Measurements from ENCODE around the gene TWF1. TPM values are rescaled to one million over a fixed set of nuclear protein-coding genes. Genes with fewer than 3 reads are reported as not detected.

Gene TWF1
- total and polyA plus RNA-seq, 2 of the 4 experiments (the other 2 are of a cell fraction): 67.0 to 141 TPM

DNA sequence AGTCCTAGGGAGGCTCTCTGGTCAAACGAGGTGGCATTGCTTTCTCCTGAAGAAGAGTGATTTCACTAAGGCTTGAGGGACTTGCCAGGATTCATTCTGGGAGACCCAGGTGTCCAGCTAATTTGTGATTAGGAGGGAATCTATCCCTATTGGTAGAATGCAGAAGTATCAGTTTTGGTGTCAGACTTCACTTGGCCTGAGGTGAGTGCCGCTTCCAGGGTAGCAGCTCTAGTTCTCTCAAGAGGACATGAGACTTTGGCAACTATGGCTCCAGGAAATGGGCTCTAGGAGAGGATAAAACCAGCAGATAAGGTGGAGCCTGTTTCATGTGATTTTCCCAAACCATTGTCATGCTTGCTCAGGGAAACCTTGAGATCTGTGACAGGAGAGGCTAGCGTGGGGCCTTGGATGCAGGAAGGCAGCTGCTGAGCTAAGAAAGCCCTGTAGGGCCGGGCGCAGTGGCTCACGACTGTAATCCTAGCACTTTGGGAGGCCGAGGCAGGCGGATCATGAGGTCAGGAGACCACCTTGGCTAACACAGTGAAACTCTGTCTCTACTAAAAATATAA is 18.2 kb upstream of the TWF1 start:
- no TSS peak for BruUV-seq (replicated peaks)
- no peak overlapping the region for H4K91ac ChIP-seq (ENCODE audit: insufficient read depth, low read depth, low read length)
- peaks cover under 1% of the 10 kb centered on the region; the same call in 1 of the 2 replicates for H3K4me1 ChIP-seq (ENCODE audit: control insufficient read depth, insufficient read depth, low read length)
- H3K9me3 ChIP-seq (ENCODE audit: control insufficient read depth, insufficient read depth, low read length): no peaks in the 10 kb centered on the region
- H3K14ac ChIP-seq (replicated peaks; ENCODE audit: low read depth, low read length): no peak overlapping the region
- no peak overlapping the region for H3K9ac ChIP-seq (ENCODE audit: low read depth, low read length)
- H3K27ac ChIP-seq (ENCODE audit: insufficient read depth, low read length): no peak overlapping the region
- H4K8ac ChIP-seq (ENCODE audit: low read depth in 2 of 2, low read length in 2 of 2): no peak overlapping the region
- no peaks in the 10 kb centered on the region for H3K9me1 ChIP-seq (ENCODE audit: insufficient read depth, low read length)
- H4K5ac ChIP-seq (ENCODE audit: low read depth, low read length): no peak overlapping the region
- ChIA-PET POLR2A (ENCODE audit: unreplicated experiment) (no interaction called here), CTCF (interaction anchor here (0.6 kb wide), 1 partner anchor 161 kb away, joined by 3 read pairs; no protein-coding TSS in a partner anchor)
- in situ Hi-C loops (cut with MboI; ENCODE audit: low sequenced_read_pairs): no loop called here
- H3K56ac ChIP-seq (ENCODE audit: extremely low read depth, insufficient read depth, low read length): no peak overlapping the region
- H3K4me2 ChIP-seq (ENCODE audit: low read depth, low read length): no peak overlapping the region
- H3K4me3 ChIP-seq (ENCODE audit: insufficient read depth, low read depth, low read length): no peak overlapping the region
- DNase-seq (no peak), ATAC-seq (ENCODE audit: low read depth) (no peak)
- H3K4ac ChIP-seq (ENCODE audit: low read depth, low read length): no peak overlapping the region
- no peak overlapping the region for H2BK120ac ChIP-seq (ENCODE audit: low read depth, low read length)
- no peaks in the 10 kb centered on the region for H4K20me1 ChIP-seq (ENCODE audit: insufficient read depth, low read length)
- H2AK5ac ChIP-seq (ENCODE audit: low read depth, low read length): no peak overlapping the region
- H2BK15ac ChIP-seq (ENCODE audit: low read depth, low read length): no peak overlapping the region
- TF ChIP-seq, protein P1, sequence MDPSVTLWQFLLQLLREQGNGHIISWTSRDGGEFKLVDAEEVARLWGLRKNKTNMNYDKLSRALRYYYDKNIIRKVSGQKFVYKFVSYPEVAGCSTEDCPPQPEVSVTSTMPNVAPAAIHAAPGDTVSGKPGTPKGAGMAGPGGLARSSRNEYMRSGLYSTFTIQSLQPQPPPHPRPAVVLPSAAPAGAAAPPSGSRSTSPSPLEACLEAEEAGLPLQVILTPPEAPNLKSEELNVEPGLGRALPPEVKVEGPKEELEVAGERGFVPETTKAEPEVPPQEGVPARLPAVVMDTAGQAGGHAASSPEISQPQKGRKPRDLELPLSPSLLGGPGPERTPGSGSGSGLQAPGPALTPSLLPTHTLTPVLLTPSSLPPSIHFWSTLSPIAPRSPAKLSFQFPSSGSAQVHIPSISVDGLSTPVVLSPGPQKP (IDR thresholded peaks at IDR 0.05; ENCODE audit: borderline replicate concordance, low read depth, low read length): no peak
- TF ChIP-seq MAZ (IDR thresholded peaks at IDR 0.05; ENCODE audit: borderline replicate concordance, low read depth, low read length) (no peak), MAFK (IDR thresholded peaks at IDR 0.05; ENCODE audit: low read depth, low read length) (no peak)
- TF ChIP-seq, protein P2, sequence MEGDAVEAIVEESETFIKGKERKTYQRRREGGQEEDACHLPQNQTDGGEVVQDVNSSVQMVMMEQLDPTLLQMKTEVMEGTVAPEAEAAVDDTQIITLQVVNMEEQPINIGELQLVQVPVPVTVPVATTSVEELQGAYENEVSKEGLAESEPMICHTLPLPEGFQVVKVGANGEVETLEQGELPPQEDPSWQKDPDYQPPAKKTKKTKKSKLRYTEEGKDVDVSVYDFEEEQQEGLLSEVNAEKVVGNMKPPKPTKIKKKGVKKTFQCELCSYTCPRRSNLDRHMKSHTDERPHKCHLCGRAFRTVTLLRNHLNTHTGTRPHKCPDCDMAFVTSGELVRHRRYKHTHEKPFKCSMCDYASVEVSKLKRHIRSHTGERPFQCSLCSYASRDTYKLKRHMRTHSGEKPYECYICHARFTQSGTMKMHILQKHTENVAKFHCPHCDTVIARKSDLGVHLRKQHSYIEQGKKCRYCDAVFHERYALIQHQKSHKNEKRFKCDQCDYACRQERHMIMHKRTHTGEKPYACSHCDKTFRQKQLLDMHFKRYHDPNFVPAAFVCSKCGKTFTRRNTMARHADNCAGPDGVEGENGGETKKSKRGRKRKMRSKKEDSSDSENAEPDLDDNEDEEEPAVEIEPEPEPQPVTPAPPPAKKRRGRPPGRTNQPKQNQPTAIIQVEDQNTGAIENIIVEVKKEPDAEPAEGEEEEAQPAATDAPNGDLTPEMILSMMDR (conservative IDR thresholded peaks at IDR 0.05; ENCODE audit: low read depth, low read length): no peak
- no peak overlapping the region for H2BK20ac ChIP-seq (ENCODE audit: low read depth, low read length)
- H3K79me1 ChIP-seq (ENCODE audit: low read depth in 1 of 2, low read length in 2 of 2): no peaks in the 10 kb centered on the region
- no peaks in the 10 kb centered on the region for H3K36me3 ChIP-seq (ENCODE audit: control insufficient read depth, insufficient read depth, low read length)
- WGBS, 2 experiments (ENCODE audit: extremely low coverage in 2 of 2, insufficient read length in 1 of 2): 100% methylated on average over 1 of the region's 8 CpGs; no CpG with 5 or more reads in 1 of the 2 experiments
- H2AK9ac ChIP-seq (replicated peaks; ENCODE audit: low read depth, low read length, poor library complexity): no peak overlapping the region
- dilution Hi-C loops (cut with HindIII; ENCODE audit: low sequenced_read_pairs, unreplicated experiment): no loop called here
- H2AFZ ChIP-seq (replicated peaks; ENCODE audit: low read length, poor library complexity): no peak overlapping the region
- H2BK5ac ChIP-seq (ENCODE audit: low read depth, low read length, poor library complexity, severe bottlenecking): no peak overlapping the region
- no peak overlapping the region for H3K23ac ChIP-seq (ENCODE audit: low read depth, low read length)
- H3K27me3 ChIP-seq (ENCODE audit: control insufficient read depth, insufficient read depth, low read length): no peaks in the 10 kb centered on the region
- H3K18ac ChIP-seq (ENCODE audit: low read depth, low read length): no peak overlapping the region
- intact Hi-C loops (cut with micrococcal nuclease): no loop called here
